Measurements from ENCODE around the gene CHD1L.

CHD1L gene

DNA sequence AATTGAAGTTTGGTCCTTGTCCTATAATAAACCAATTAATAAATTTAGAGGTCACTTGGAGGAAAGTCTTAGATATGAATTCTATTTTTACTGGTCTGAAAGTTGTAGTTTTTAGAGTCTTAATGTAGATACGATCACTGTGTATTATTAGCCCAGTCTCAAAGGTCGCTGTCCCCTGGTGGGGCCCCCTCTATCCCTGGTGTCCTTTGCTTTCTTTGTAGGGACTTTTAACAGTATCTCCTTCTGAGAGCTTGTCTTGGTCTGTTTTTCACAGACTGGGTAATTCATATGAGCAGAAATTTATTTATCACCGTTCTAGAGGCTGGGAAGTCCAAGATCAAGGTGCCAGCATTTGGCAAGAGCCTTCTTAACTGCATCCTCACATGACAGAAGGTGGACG, 18.5 kb downstream of the CHD1L start:
- ChIA-PET CTCF (interaction anchor here (1.5 to 1.9 kb wide), 2 partner anchors 13 to 17 kb away, joined by 4 to 6 read pairs; no protein-coding TSS in a partner anchor), POLR2A (no interaction called here)
- TF ChIP-seq, protein P1, sequence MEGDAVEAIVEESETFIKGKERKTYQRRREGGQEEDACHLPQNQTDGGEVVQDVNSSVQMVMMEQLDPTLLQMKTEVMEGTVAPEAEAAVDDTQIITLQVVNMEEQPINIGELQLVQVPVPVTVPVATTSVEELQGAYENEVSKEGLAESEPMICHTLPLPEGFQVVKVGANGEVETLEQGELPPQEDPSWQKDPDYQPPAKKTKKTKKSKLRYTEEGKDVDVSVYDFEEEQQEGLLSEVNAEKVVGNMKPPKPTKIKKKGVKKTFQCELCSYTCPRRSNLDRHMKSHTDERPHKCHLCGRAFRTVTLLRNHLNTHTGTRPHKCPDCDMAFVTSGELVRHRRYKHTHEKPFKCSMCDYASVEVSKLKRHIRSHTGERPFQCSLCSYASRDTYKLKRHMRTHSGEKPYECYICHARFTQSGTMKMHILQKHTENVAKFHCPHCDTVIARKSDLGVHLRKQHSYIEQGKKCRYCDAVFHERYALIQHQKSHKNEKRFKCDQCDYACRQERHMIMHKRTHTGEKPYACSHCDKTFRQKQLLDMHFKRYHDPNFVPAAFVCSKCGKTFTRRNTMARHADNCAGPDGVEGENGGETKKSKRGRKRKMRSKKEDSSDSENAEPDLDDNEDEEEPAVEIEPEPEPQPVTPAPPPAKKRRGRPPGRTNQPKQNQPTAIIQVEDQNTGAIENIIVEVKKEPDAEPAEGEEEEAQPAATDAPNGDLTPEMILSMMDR (IDR thresholded peaks at IDR 0.05; ENCODE audit: control extremely low read depth, extremely low read depth, low read depth, missing control alignments) = no peak
- no peak for DNase-seq (ENCODE audit: extremely low spot score)

DNA sequence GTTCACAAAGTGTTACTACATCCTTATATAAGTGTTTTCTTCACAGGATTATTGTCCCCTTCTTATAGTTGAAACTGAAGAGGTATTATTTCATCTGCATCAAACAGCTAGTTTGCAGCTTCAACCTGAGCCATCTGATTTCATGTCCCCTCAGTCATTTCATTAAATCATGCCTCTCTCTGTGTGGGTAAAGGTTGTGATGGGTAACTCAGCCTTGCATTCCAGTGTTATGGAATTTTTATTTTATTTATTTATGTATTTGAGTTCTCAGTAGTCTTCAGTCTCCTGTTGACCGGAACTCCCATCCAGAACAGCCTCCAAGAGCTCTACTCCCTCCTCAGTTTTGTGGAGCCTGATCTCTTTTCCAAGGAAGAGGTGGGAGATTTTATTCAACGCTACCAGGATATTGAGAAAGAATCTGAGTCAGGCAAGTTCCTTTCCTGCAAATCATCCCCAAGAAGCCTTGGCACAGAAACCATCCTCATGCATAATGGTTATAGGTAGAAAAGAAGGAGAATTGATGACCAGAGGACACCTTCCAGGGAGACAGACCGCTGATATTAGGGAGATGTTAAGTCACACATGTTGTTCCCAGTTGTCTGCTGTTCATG, 21.8 kb downstream of the CHD1L start:
- no peak for DNase-seq (ENCODE audit: extremely low spot score)
- TF ChIP-seq, protein P1 (IDR thresholded peaks at IDR 0.05; ENCODE audit: control extremely low read depth, extremely low read depth, low read depth, missing control alignments) = no peak
- POLR2A ChIA-PET = no interaction called here
- CTCF ChIA-PET = no interaction called here

DNA sequence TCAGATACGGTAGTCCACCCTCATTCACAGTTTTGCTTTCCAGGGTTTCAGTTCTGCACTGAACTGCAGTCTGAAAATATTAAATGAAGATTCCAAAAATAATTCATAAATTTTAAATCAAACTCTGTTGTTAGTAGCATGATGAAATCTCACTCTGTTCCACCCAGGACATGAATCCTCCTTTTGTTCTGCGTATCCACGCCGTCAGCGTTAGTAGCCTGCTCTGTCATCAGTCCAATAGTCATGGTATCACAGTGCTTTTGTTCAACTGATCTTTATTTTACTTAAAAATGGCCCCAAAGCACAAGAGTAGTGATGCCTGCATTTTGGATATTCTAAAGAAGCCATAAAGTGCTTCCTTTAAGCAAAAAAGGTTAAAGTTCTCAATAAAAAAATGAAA, 23.9 kb downstream of the CHD1L start:
- DNase-seq (ENCODE audit: extremely low spot score) = no peak
- POLR2A ChIA-PET = no interaction called here
- TF ChIP-seq, protein P1 (IDR thresholded peaks at IDR 0.05; ENCODE audit: control extremely low read depth, extremely low read depth, low read depth, missing control alignments) = no peak
- CTCF ChIA-PET = no interaction called here

DNA sequence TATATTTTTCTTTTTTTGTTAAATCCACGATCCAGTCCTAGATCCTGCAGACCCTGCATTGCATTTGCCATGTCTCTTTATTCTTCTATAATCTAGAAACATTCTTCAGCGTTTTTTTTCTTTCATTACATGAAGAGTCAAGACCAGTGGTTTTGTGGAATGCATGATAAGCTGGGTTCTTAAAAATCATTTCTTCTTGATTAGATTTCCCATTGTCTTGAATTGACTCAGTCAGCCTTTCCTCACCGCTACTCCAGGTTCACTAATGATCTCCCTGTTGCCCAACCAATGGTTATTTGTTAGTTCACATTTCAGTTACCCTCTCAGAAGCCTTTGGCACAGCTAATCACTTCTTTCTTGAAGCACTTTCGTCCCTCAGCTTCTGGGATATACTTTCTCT, 25.2 kb downstream of the CHD1L start:
- no peak for DNase-seq (ENCODE audit: extremely low spot score)
- POLR2A ChIA-PET = no interaction called here

DNA sequence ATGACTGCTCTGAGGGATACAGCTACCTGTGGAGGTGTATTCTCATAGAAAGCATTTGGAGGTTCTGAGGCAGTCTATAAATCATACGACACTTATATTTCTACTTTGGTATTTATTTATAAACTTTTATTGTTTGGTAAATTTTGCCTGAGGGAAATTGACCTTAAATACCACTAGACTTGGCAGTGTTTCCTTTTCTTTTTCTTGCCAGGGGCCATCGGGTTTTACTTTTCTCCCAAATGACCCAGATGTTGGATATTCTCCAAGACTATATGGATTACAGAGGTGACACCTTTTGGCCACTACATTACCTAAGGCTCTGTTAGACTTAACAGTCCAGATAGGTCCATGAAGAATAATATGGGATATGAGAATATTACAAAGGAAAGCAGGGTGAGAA, 28.2 kb downstream of the CHD1L start:
- no peak for DNase-seq (ENCODE audit: extremely low spot score)
- CTCF ChIA-PET = interaction anchor here (1.0 to 1.2 kb wide), 2 partner anchors 18 to 27 kb away, joined by 3 to 4 read pairs; no protein-coding TSS in a partner anchor
- POLR2A ChIA-PET = no interaction called here
- TF ChIP-seq, protein P1 (IDR thresholded peaks at IDR 0.05; ENCODE audit: control extremely low read depth, extremely low read depth, low read depth, missing control alignments) = no peak

More for the DNA sequence above, 25.2 kb downstream of the CHD1L start:
- CTCF ChIA-PET = interaction anchor here (1.3 kb wide), 2 partner anchors 25 to 625 kb away, joined by 4 to 5 read pairs; partner anchors contain the start of gene CHD1L
- TF ChIP-seq, protein P1 (IDR thresholded peaks at IDR 0.05; ENCODE audit: control extremely low read depth, extremely low read depth, low read depth, missing control alignments) = no peak

DNA sequence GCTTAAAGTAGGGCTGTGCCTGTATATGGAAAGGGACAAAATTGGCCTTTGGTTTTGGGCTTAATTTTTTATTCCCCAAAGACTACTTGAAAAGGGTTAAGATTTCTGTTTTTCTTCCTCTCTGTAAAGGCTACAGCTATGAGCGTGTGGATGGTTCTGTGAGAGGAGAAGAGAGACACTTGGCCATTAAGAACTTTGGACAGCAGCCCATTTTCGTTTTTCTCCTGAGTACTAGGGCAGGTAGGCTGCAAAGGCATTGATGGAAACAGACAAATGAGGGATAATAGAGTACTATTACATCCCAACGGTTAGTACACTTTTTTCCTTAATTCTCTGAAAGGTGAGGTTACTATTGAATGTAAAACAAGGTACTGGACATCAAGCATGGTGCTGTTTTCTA, 29.6 kb downstream of the CHD1L start:
- DNase-seq (ENCODE audit: extremely low spot score) = no peak
- TF ChIP-seq, protein P1 (IDR thresholded peaks at IDR 0.05; ENCODE audit: control extremely low read depth, extremely low read depth, low read depth, missing control alignments) = no peak
- ChIA-PET CTCF (interaction anchor here (1.0 to 6.1 kb wide), 9 partner anchors 15 to 620 kb away, joined by 3 to 71 read pairs (median 4); partner anchors contain the start of gene CHD1L), POLR2A (no interaction called here)
